HCT116 (cell line): ENCODE results near the gene SPATA45.

Experiments
- POLR2AphosphoS5 ChIP-seq: IDR thresholded peaks from 2 replicates; pipeline ENCODE4 v1.6.1; 2011; ENCODE audit warnings: mild to moderate bottlenecking, low read depth, low read length, moderate library complexity
- ZNF274 ChIP-seq: fragments of 200-500 bp; sonication (Bioruptor generic); IDR thresholded peaks from 2 replicates; pipeline ENCODE4 v1.6.1; 2014; ENCODE audit warnings: mild to moderate bottlenecking, low read depth, low read length, inconsistent platforms

DNA sequence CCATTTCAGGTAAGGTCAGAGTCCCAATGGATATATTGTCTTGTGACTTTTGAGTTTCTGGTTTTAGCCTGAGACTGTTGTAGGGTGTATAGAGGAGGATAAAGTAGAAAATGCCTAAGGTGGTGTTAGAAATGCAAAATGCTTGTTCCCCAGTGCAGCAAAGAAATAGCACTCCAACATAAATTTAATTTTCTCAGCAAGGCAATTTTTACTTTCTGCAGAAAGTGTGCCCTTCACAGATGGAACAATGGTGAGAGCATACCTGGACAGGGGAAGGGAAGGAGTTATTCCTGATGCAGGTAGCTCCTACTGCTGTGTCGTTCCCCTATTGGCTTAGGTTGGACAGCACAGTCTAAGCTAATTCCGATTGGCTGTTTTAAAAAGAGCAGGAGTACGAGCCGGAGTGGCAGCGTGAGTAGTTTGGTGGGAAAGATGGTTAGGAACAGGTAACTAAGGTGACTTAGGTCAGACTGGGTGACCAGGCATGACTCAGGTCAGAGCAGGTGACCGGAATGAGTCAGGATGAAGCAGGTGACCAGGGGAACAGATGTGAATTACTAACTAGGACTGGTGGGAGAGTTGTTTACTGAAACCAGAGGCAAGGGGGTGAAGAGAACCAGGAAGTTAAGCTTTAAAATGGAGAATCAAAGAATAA is 21.5 kb downstream of the SPATA45 start:
- no peak for TF ChIP-seq ZNF274
- TF ChIP-seq POLR2AphosphoS5, result no peak
